Natural killer cell (primary cell): ENCODE measurements around the gene MICOS13. TPM values are rescaled to one million over a fixed set of nuclear protein-coding genes. Genes with fewer than 3 reads are reported as not detected.

Experiments
- ATAC-seq, 3 donors: fragments of 150-1000 bp in 2 of 3; fragments of 200-7000 bp in 1 of 3; cut with Tn5 transposase; 1 replicate in 1 of 3; 2 replicates in 2 of 3; pipeline ENCODE4 v1.10.0; 2021; ENCODE audit warnings: mild to moderate bottlenecking in 2 of 3, moderate library complexity in 2 of 3
- DNase-seq, 2 donors: peaks; one replicate each; pipeline versions ENCODE4 v3.0.0 to v3.0.0-alpha.2; 2013 to 2021; ENCODE audit warnings: mixed read lengths in 1 of 2
- H3K27ac ChIP-seq: one replicate; pipeline ENCODE4 v1.5.1; 2013; ENCODE audit warnings: mild to moderate bottlenecking, low read length
- H3K27me3 ChIP-seq: one replicate; pipeline ENCODE4 v1.6.1; 2013; ENCODE audit warnings: low read length; ENCODE audit not compliant: control insufficient read depth, insufficient read depth
- H3K36me3 ChIP-seq: one replicate; pipeline ENCODE4 v1.6.1; 2013; ENCODE audit warnings: low read length; ENCODE audit not compliant: control insufficient read depth, insufficient read depth
- H3K4me1 ChIP-seq: one replicate; pipeline ENCODE4 v1.6.1; 2013; ENCODE audit warnings: low read length; ENCODE audit not compliant: control insufficient read depth, insufficient read depth
- H3K4me3 ChIP-seq: one replicate; pipeline ENCODE4 v1.5.1; 2013; ENCODE audit warnings: low read length
- H3K9me3 ChIP-seq: one replicate; pipeline ENCODE4 v1.6.1; 2013; ENCODE audit warnings: low read length; ENCODE audit not compliant: control insufficient read depth, insufficient read depth
- H3K27ac Mint-ChIP-seq, 2 donors: one replicate each; pipeline ENCODE4 v1.8.0; 2022; ENCODE audit warnings: mild to moderate bottlenecking in 2 of 2, mixed read lengths in 2 of 2, moderate library complexity in 1 of 2
- H3K27me3 Mint-ChIP-seq, 2 donors: one replicate each; pipeline ENCODE4 v1.8.0; 2022; ENCODE audit warnings: low read depth in 2 of 2, mixed read lengths in 2 of 2
- H3K36me3 Mint-ChIP-seq: one replicate; pipeline ENCODE4 v1.8.0; 2022; ENCODE audit warnings: mixed read lengths
- H3K4me1 Mint-ChIP-seq, 2 donors: one replicate each; pipeline ENCODE4 v1.8.0; 2022; ENCODE audit warnings: mixed read lengths in 2 of 2
- H3K4me3 Mint-ChIP-seq: one replicate; pipeline ENCODE4 v1.8.0; 2022; ENCODE audit warnings: mild to moderate bottlenecking, moderate library complexity, mixed read lengths
- H3K9me3 Mint-ChIP-seq, 2 donors: one replicate each; pipeline ENCODE4 v1.8.0; 2022; ENCODE audit warnings: mixed read lengths in 2 of 2
- CTCF ChIP-seq: fragments of 200-600 bp; IDR thresholded peaks from one replicate; pipeline ENCODE4 v1.8.0; 2022; ENCODE audit warnings: antibody characterized with exemption
- WGBS: methylation state at CpG from one replicate; pipeline ENCODE4 v1.1.7; 2013; ENCODE audit warnings: missing lambda C conversion rate; ENCODE audit not compliant: insufficient coverage; 5-methylcytosine and 5-hydroxymethylcytosine counted together
- intact Hi-C: fragments of 100-400 bp; cut with micrococcal nuclease; formaldehyde crosslinking; loops from one replicate; pipeline ENCODE4 v1.14.2; 2022
- total RNA-seq, 4 donors: library from RNA; stranded (reverse); fragments of 120-200 nt in 1 of 4; gene quantifications; one replicate each; pipeline versions ENCODE4 v1.2.3 to v1.2.4, GENCODE V29; 2013 to 2022

The MICOS13 gene
- total RNA-seq, 3 donors from 2014 or later (not counting 1 experiment from before 2014, with no cell fraction given): 17.7 to 27.7 (median 25.1) TPM

DNA sequence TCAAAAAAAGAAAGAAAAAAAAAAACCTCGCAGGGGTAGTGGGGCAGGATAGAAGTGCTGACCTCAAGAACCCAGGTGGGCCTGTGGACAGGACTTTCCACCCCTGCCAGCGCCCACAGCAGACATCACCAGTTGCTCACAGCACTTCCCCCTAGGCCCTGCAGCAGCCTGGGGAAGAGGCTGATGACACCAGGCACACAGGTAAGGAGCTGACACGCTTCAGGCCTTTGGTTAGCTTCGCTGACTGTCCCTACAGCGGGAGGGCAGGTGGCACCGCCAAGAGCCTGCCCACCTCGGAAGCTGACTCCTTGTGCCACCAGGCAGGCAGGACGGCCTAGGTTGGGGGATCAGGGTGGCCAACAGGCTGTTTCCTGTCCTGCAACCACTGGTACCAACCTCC, 30.7 kb upstream of the MICOS13 start:
- intact Hi-C loops: no loop called here
- no peaks in the 10 kb centered on the region for H3K36me3 Mint-ChIP-seq
- Histone ChIP-seq H3K36me3 (peaks cover 56% of the 10 kb centered on the region), H3K27me3 (no peaks in the 10 kb centered on the region), H3K27ac (no peak overlapping the region), H3K4me1 (no peaks in the 10 kb centered on the region), H3K9me3 (no peaks in the 10 kb centered on the region), H3K4me3 (no peak overlapping the region)
- no peak overlapping the region for H3K4me3 Mint-ChIP-seq
- ATAC-seq (no peak), DNase-seq (no peak)
- no peaks in the 10 kb centered on the region for H3K27me3 Mint-ChIP-seq
- no peak for TF ChIP-seq CTCF
- H3K9me3 Mint-ChIP-seq: no peaks in the 10 kb centered on the region
- H3K27ac Mint-ChIP-seq: no peak overlapping the region
- H3K4me1 Mint-ChIP-seq: no peaks in the 10 kb centered on the region
- WGBS: 91% methylated on average over 8 of the region's 8 CpGs

- DNase-seq (no peak), ATAC-seq (no peak)
- Mint-ChIP-seq H3K4me1 (peaks cover 0 to 5% of the 10 kb centered on the region in 2 donors), H3K9me3 (no peaks in the 10 kb centered on the region), H3K36me3 (no peaks in the 10 kb centered on the region), H3K27me3 (no peaks in the 10 kb centered on the region), H3K27ac (no peak overlapping the region), H3K4me3 (no peak overlapping the region)
- 97% methylated on average over 37 of the region's 37 CpGs for WGBS
- Histone ChIP-seq H3K27me3 (no peaks in the 10 kb centered on the region), H3K4me3 (no peak overlapping the region), H3K9me3 (no peaks in the 10 kb centered on the region), H3K36me3 (peaks cover 69% of the 10 kb centered on the region), H3K27ac (no peak overlapping the region), H3K4me1 (no peaks in the 10 kb centered on the region)
- intact Hi-C loops: no loop called here
- TF ChIP-seq CTCF: no peak
Measured at GRCh38 chr19:5707576-5708575, 27.6 kb upstream of the MICOS13 start.

GRCh38 chr19:5706876-5707573, 26.7 kb upstream of the MICOS13 start:
- H3K9me3 ChIP-seq: no peaks in the 10 kb centered on the region
- no peaks in the 10 kb centered on the region for H3K27me3 ChIP-seq
- H3K36me3 ChIP-seq: peaks cover 60% of the 10 kb centered on the region
- intact Hi-C loops: no loop called here
- ATAC-seq: no peak
- no peak for DNase-seq
- Mint-ChIP-seq H3K4me1 (peaks cover 0 to 5% of the 10 kb centered on the region in 2 donors), H3K4me3 (no peak overlapping the region), H3K9me3 (no peaks in the 10 kb centered on the region), H3K36me3 (no peaks in the 10 kb centered on the region), H3K27me3 (no peaks in the 10 kb centered on the region), H3K27ac (no peak overlapping the region)
- 97% methylated on average over 35 of the region's 35 CpGs for WGBS
- H3K4me1 ChIP-seq: no peaks in the 10 kb centered on the region
- no peak overlapping the region for H3K27ac ChIP-seq
- no peak for TF ChIP-seq CTCF
- H3K4me3 ChIP-seq: no peak overlapping the region
